ENCODE results near the gene ITGB8.

DNA sequence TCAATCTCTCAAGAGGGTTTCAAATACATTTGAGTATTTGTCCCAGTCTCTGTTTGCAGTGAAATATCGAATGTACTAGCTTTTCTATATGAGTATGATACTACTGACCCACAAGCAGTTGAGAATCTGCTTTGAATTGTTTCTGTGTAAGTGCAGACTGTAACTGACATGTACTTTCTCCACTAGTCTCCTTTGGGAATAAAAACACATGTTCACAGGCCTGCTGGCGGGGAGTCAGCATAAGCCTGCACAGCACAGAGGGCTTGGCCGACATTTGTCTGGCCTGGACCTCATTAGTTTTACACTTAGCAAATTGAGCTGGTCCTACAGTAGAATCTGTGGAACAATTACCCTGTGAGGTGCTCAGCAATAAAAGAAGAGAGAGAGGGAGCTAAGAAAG is 72.6 kb downstream of the ITGB8 start:
- TF ChIP-seq ESRRG (CRISPR knock-in tag; IDR thresholded peaks at IDR 0.05) (no peak), BACH2 (CRISPR knock-in tag; IDR thresholded peaks at IDR 0.05; ENCODE audit: borderline replicate concordance) (no peak), RARB (CRISPR knock-in tag; IDR thresholded peaks at IDR 0.05) (no peak), GLIS3 (CRISPR knock-in tag; IDR thresholded peaks at IDR 0.05) (no peak)
- TF ChIP-seq, protein P1, sequence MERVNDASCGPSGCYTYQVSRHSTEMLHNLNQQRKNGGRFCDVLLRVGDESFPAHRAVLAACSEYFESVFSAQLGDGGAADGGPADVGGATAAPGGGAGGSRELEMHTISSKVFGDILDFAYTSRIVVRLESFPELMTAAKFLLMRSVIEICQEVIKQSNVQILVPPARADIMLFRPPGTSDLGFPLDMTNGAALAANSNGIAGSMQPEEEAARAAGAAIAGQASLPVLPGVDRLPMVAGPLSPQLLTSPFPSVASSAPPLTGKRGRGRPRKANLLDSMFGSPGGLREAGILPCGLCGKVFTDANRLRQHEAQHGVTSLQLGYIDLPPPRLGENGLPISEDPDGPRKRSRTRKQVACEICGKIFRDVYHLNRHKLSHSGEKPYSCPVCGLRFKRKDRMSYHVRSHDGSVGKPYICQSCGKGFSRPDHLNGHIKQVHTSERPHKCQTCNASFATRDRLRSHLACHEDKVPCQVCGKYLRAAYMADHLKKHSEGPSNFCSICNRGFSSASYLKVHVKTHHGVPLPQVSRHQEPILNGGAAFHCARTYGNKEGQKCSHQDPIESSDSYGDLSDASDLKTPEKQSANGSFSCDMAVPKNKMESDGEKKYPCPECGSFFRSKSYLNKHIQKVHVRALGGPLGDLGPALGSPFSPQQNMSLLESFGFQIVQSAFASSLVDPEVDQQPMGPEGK (CRISPR knock-in tag; IDR thresholded peaks at IDR 0.05; ENCODE audit: borderline replicate concordance), result no peak
